Right atrium auricular region (tissue), 2 donors: ENCODE data around the gene KRT4. TPM values are rescaled to one million over a fixed set of nuclear protein-coding genes. Genes with fewer than 3 reads are reported as not detected.
"Not testable (repeated sequence)": the region's sequence is repeated elsewhere in the genome, so short reads cannot be mapped to it uniquely, and the experiment has no call there.

ENCODE experiments used
- DNase-seq: peaks from one replicate; pipeline ENCODE4 v3.0.0-alpha.2; 2019; ENCODE audit warnings: low spot score
- H3K27ac ChIP-seq, 2 donors: fragments of 200-600 bp; sonication (generic); 1 replicate in 1 of 2; 2 replicates in 1 of 2; pipeline ENCODE4 v1.5.1; 2016 to 2019
- H3K27me3 ChIP-seq, 2 donors: fragments of 200-600 bp; sonication (generic); one replicate each; pipeline versions ENCODE4 v1.5.1 to v1.6.0; 2017 to 2019
- H3K36me3 ChIP-seq: fragments of 200-600 bp; sonication (generic); one replicate; pipeline ENCODE4 v1.5.1; 2016
- H3K4me1 ChIP-seq, 2 donors: fragments of 200-600 bp; sonication (generic); one replicate each; pipeline versions ENCODE4 v1.5.1 to v1.6.0; 2017 to 2019
- H3K4me3 ChIP-seq, 2 donors: fragments of 200-600 bp; sonication (generic); 1 replicate in 1 of 2; 2 replicates in 1 of 2; pipeline ENCODE4 v1.5.1; 2017 to 2019; ENCODE audit warnings: mild to moderate bottlenecking in 1 of 2, moderate library complexity in 1 of 2
- H3K9me3 ChIP-seq, 2 donors: fragments of 200-600 bp; sonication (generic); one replicate each; pipeline ENCODE4 v1.5.1; 2019
- total RNA-seq, 2 donors: library from RNA; depleted of rRNA; stranded (reverse); fragments of >200 nt; gene quantifications; one replicate each; pipeline ENCODE4 v1.1.0, GENCODE V29; 2016
- TF ChIP-seq, protein P1 (sequence below), 2 donors: fragments of 200-600 bp; sonication (generic); IDR thresholded peaks; one replicate each; pipeline ENCODE4 v1.5.1; 2019; ENCODE audit warnings: antibody characterized with exemption in 2 of 2

The KRT4 gene
- total RNA-seq, 2 donors from 2014 or later: not detected

- H3K27ac ChIP-seq: no peak overlapping the region
- H3K4me3 ChIP-seq: no peak overlapping the region
- TF ChIP-seq, protein P1, sequence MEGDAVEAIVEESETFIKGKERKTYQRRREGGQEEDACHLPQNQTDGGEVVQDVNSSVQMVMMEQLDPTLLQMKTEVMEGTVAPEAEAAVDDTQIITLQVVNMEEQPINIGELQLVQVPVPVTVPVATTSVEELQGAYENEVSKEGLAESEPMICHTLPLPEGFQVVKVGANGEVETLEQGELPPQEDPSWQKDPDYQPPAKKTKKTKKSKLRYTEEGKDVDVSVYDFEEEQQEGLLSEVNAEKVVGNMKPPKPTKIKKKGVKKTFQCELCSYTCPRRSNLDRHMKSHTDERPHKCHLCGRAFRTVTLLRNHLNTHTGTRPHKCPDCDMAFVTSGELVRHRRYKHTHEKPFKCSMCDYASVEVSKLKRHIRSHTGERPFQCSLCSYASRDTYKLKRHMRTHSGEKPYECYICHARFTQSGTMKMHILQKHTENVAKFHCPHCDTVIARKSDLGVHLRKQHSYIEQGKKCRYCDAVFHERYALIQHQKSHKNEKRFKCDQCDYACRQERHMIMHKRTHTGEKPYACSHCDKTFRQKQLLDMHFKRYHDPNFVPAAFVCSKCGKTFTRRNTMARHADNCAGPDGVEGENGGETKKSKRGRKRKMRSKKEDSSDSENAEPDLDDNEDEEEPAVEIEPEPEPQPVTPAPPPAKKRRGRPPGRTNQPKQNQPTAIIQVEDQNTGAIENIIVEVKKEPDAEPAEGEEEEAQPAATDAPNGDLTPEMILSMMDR (IDR thresholded peaks at IDR 0.05): no peak
- H3K4me1 ChIP-seq: peaks cover 0 to 9% of the 10 kb centered on the region in 2 donors
- no peaks in the 10 kb centered on the region for H3K36me3 ChIP-seq
- DNase-seq: no peak
- no peaks in the 10 kb centered on the region for H3K27me3 ChIP-seq
- no peaks in the 10 kb centered on the region for H3K9me3 ChIP-seq
Observed at GRCh38 chr12:52856787-52857186, 42.9 kb upstream of the KRT4 start.

GRCh38 chr12:52856077-52856476 lies 42.2 kb upstream of the KRT4 start:
- not testable (repeated sequence) for H3K27me3 ChIP-seq, H3K4me3 ChIP-seq, H3K27ac ChIP-seq, DNase-seq, H3K36me3 ChIP-seq, H3K4me1 ChIP-seq, H3K9me3 ChIP-seq

DNA sequence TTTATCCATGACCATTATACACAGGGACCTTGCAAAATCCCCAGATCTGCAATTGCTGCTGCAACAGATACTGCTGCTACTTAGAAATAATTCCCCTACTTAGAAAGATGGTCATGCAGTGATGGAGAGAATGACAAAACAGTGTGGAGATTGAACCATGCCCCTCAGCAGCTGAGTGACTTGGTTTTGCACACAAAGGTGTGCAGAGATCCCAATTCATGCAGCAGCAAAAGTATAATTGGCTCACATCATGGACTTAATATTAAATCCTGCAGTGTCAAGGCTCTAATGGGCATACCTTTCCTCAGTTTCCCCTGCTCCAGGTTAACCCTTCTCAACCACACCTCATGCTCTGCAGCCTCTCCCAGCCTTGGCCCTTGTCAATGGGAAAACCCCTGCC lies 37.9 kb upstream of the KRT4 start:
- no peak for DNase-seq

GRCh38 chr12:52850681-52851080 lies 36.8 kb upstream of the KRT4 start:
- Histone ChIP-seq H3K4me3 (no peak overlapping the region), H3K27ac (no peak overlapping the region), H3K27me3 (no peaks in the 10 kb centered on the region), H3K4me1 (no peaks in the 10 kb centered on the region), H3K9me3 (no peaks in the 10 kb centered on the region), H3K36me3 (no peaks in the 10 kb centered on the region)
- TF ChIP-seq, protein P1 (IDR thresholded peaks at IDR 0.05): no peak
- DNase-seq: no peak

More for the DNA sequence above, 37.9 kb upstream of the KRT4 start:
- Histone ChIP-seq H3K4me3 (no peak overlapping the region), H3K9me3 (no peaks in the 10 kb centered on the region), H3K27me3 (no peaks in the 10 kb centered on the region), H3K27ac (no peak overlapping the region), H3K36me3 (no peaks in the 10 kb centered on the region), H3K4me1 (no peaks in the 10 kb centered on the region)
- TF ChIP-seq, protein P1 (IDR thresholded peaks at IDR 0.05): no peak

DNA sequence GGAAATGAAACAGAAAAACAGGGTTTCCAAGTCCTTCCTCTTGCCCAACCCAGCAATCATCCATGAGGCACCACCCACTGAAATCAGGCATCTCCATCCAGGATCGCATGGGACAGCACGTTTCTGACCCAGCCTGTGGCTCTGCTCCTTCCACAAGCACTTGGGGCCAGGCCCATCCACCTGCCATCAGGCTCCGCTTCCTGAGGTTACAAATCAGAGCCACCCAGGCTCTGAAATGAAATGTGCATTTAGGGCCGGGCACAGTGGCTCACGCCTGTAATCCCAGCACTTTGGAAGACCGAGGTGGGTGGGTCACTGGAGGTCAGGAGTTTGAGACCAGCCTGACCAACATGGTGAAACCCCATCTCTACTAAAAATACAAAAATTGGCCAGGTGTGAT lies 35.6 kb upstream of the KRT4 start:
- H3K27ac ChIP-seq: no peak overlapping the region
- DNase-seq: no peak
- H3K9me3 ChIP-seq: no peaks in the 10 kb centered on the region
- TF ChIP-seq, protein P1 (IDR thresholded peaks at IDR 0.05): no peak
- H3K4me3 ChIP-seq: no peak overlapping the region
- H3K4me1 ChIP-seq: no peaks in the 10 kb centered on the region
- H3K36me3 ChIP-seq: no peaks in the 10 kb centered on the region
- no peaks in the 10 kb centered on the region for H3K27me3 ChIP-seq

GRCh38 chr12:52848661-52849255 lies 34.8 kb upstream of the KRT4 start, which contains the start of gene KRT78:
Gene KRT78, minus strand, starts transcription at chr12:52848994. Its CDS starts 64 bp downstream, at chr12:52848930.
- H3K27ac ChIP-seq: no peak within 1 kb of the TSS
- TF ChIP-seq, protein P1 (IDR thresholded peaks at IDR 0.05): no peak
- no peaks in the 10 kb centered on the region for H3K4me1 ChIP-seq
- H3K9me3 ChIP-seq: no peaks in the 10 kb centered on the region
- H3K4me3 ChIP-seq: no peak within 1 kb of the TSS
- DNase-seq: no peak
- no peaks in the 10 kb centered on the region for H3K27me3 ChIP-seq
- no peaks in the 10 kb centered on the region for H3K36me3 ChIP-seq
